Mammary epithelial cell (primary cell): ENCODE measurements around the gene PLA2G5.

ENCODE experiments used
- CTCF ChIP-seq, 2 donors: IDR thresholded peaks in 1 of 2; conservative IDR thresholded peaks in 1 of 2; 2 replicates each; pipeline ENCODE4 v1.5.1; 2011 to 2012; ENCODE audit warnings: inconsistent platforms in 2 of 2, low read length in 2 of 2, mild to moderate bottlenecking in 2 of 2, control low read depth in 1 of 2, low read depth in 1 of 2; ENCODE audit not compliant: insufficient read depth in 1 of 2; ENCODE audit errors: extremely low read depth in 1 of 2
- EZH2 ChIP-seq: IDR thresholded peaks from 2 replicates; pipeline ENCODE4 v1.6.1; 2012; ENCODE audit warnings: low read length, inconsistent platforms, borderline replicate concordance

GRCh38 chr1:20031161-20031560 is 38.8 kb upstream of the PLA2G5 start:
- TF ChIP-seq CTCF (conservative IDR thresholded peaks at IDR 0.05 in 1 of 2, IDR thresholded peaks at IDR 0.05 in 1 of 2; ENCODE audit: extremely low read depth in 1 of 2, insufficient read depth in 1 of 2, low read depth in 1 of 2, low read length in 2 of 2) (no peak), EZH2 (no peak)
